Suprapubic skin (tissue), 4 donors: ENCODE measurements around the gene GHRHR.

Experiments used
- EP300 ChIP-seq: sonication (generic); formaldehyde crosslinking; IDR thresholded peaks from one replicate; pipeline ENCODE4 v1.6.1; 2017; ENCODE audit warnings: antibody characterized with exemption
- POLR2AphosphoS5 ChIP-seq, 3 donors: sonication (generic); formaldehyde crosslinking; IDR thresholded peaks; one replicate each; pipeline ENCODE4 v1.6.1; 2017; ENCODE audit warnings: antibody characterized with exemption in 3 of 3
- TF ChIP-seq, protein P1 (sequence below), 2 donors: fragments of 200-600 bp in 1 of 2; fragments of 450-650 bp in 1 of 2; sonication (generic) in 1 of 2; IDR thresholded peaks; one replicate each; pipeline ENCODE4 v1.5.1; 2016 to 2019; ENCODE audit warnings: antibody characterized with exemption in 2 of 2, mild to moderate bottlenecking in 1 of 2, moderate library complexity in 1 of 2

DNA sequence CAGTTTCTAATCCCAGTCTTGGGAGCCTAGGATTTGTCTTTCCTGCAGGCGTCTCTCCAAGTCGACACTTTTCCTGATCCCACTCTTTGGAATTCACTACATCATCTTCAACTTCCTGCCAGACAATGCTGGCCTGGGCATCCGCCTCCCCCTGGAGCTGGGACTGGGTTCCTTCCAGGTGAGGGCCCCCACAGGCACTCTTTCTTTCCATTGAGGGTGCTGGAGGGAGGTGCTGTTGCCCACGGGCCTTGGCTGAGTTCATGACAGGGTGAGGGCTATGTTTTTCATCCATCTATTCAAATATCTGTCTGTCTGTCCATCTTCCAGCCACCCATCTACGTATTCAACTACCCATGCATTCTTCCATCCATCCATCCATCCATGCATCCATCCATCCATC lies 12.6 kb downstream of the GHRHR start:
- TF ChIP-seq POLR2AphosphoS5 (IDR thresholded peaks at IDR 0.05) (no peak), EP300 (no peak)
- TF ChIP-seq, protein P1, sequence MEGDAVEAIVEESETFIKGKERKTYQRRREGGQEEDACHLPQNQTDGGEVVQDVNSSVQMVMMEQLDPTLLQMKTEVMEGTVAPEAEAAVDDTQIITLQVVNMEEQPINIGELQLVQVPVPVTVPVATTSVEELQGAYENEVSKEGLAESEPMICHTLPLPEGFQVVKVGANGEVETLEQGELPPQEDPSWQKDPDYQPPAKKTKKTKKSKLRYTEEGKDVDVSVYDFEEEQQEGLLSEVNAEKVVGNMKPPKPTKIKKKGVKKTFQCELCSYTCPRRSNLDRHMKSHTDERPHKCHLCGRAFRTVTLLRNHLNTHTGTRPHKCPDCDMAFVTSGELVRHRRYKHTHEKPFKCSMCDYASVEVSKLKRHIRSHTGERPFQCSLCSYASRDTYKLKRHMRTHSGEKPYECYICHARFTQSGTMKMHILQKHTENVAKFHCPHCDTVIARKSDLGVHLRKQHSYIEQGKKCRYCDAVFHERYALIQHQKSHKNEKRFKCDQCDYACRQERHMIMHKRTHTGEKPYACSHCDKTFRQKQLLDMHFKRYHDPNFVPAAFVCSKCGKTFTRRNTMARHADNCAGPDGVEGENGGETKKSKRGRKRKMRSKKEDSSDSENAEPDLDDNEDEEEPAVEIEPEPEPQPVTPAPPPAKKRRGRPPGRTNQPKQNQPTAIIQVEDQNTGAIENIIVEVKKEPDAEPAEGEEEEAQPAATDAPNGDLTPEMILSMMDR (IDR thresholded peaks at IDR 0.05), result no peak
